HG02623 (cell line): Measurements from ENCODE around the gene CMBL.
A peak's percentile ranks its signal among the peaks of the same experiment; 100 is the strongest.
"Not testable (repeated sequence)": the region's sequence is repeated elsewhere in the genome, so short reads cannot be mapped to it uniquely, and the experiment has no call there.

Source experiments
- ATAC-seq: cut with Tn5 transposase; IDR thresholded peaks from one replicate; pipeline ENCODE4 v1.9.1; 2021; ENCODE audit warnings: moderate library complexity; ENCODE audit not compliant: unreplicated experiment

The CMBL gene

DNA sequence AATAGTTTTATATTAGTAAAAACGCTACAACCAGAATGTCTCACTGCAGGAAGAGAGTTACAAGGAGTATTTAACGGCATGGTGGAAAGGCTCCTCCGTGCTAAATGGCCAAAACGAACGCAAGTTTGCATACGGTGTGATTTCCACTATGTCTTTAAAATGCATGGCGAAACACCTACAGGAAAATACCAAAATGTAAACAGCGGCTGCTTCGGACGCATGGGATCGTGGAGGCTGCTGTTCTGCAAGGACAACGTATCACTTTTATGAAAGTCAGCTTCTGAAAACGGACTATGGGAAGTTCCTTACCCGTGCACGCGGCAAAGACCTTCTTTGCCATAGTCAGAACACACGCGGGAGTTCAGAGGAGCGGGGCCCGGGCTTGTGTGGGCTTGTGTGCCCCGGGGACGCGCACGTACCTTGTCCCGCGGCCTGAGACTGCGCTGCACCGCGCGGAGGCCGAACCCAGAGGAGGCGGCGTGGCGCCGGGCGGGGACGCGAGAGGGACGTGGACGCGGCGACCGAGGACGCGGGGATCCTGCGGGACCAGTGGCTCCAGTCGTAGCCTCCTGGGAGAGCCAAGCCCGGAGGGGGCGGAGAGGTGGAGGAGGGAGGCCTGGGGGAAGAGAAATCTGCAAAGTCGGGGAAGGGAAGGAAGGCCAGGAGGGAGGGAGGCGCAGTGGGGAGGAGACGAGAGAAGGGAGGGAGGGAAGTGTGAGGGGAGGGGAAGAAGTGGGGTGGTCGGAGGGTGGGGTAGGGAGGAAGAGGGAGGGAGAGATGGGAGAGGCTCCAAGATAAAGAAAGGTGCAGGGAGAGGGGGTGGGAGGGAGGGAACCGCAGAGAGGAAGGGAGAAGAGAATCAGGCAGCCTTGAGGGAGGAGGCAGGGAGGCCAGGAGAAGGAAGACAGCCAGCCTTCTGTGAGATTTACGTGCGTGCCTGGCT, at the start of gene CMBL:
Gene CMBL, minus strand, starts transcription at position 697 of the 943 bp plus-strand sequence. CDS start 17,140 bp downstream, outside the sequence.
- peak; percentile 66 for ATAC-seq

DNA sequence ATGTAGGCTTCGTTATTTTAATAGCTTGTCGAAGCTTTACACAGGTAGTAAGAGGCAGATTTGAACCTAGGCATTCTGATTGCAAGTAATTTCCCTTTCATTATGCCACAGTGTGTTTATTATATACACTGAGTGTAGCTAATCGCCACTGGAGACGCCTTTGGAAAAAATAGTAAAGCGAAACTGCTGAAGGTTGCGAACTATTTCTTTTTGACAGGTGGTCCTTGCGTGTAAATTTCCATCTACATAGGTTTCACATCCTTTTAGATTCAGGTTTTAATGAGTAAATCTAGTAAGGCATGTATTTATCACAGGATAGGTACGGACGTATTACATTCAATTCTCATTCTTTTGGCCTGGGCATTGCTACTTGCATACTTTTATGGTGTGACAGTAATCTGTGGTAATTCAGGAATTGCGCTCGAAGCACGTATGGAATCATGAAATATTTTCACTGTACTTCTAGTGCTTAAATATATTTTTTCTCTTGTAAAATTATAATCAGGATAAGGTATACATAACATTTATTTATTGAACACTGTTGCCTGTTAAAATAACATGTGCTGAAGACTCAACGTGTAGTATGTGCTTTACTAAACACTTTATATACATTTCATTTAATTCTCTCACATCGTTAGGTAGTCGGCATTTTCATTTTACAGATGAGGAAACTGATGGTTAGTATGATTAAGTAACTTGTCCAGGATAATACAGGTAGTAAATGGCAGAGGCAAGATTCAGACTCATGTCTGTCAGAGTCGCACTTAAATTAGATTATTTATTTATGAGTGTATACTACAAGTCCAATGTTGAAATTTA, 47.6 kb upstream of the CMBL start:
- ATAC-seq, result no peak

DNA sequence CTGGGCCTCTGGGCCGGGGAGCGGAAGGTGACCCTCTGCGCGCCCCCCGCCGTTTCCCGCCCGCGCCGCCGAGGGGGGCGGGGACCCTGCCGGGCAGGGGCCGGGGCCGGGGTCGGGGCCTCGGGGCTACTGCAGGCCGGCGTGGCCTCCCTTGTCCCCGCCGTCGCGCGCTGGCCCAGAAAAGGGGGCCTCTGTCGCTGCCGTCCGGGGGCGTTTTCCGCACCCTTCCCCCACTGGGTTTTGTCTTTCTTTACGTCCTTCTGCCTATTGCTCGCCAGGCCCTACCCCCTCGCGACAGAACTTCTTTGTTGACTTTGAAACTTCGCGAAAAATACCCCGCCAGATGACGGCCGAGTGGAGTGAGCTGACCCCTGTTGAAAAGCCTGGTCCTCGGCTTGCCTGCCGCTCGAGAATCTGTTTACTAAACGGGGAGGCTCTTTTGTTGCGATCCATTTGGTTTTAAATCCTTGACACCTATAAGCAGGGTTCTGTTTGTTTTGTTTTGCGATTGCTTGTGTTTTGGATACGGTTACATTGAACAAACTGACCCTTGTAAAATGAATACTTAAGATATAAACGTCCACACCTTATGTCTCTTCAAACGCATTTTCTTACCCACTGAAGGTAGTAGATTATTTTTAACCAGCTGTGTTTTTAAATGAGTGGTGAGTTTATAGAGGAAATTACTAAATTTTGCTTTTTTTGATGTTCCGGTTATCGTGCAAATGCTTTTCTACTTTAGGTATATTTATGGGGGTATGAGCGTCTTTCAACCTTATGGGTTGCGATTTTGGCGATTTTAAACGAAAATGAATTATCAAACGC, 46.6 kb upstream of the CMBL start:
- ATAC-seq, result peak; percentile 9

DNA sequence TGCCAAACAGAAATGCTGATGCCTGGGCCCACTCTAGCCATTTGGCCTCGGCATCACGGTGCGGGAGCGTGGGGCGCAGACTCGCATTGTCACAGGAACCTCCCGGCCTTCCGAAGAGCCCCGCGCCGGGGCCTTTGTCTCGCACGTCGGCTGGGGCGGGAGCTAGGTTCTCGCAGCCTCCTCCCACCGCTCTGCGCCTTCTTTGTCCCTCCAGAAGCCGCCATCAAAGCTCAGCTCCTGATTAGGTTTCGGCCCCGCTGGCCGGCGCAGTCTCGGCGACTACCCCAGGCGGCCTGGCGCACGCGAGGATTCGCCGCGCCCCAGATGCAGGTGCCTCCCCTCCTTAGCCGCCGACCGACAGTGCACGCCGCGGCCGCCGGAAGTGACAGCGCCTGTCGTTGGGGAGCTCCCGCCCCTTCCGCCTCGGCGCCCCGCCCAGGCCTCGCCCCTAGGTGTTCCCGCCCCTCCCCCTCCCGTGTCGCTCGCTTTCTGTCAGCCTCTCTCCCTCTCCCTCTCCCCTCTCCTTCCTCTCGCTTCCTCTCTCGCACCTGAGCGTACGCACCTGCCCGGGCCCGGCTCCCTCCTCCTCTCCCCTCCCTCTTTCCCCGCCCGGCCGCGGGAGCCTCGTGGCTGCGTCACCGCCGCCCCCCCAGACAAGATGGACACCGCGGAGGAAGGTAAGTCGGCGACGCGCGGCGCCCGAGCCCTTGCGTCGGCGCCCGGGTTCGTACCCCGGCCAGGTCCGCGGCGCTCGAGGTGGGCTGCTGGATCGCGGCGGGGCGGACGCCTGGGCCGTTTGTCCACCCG, 45.7 kb upstream of the CMBL start, which contains the start of gene MARCHF6:
Gene MARCHF6, plus strand, starts transcription at position 455 of the 807 bp plus-strand sequence. Its CDS starts 204 bp downstream, at position 659.
- ATAC-seq, result peak; percentile 83

DNA sequence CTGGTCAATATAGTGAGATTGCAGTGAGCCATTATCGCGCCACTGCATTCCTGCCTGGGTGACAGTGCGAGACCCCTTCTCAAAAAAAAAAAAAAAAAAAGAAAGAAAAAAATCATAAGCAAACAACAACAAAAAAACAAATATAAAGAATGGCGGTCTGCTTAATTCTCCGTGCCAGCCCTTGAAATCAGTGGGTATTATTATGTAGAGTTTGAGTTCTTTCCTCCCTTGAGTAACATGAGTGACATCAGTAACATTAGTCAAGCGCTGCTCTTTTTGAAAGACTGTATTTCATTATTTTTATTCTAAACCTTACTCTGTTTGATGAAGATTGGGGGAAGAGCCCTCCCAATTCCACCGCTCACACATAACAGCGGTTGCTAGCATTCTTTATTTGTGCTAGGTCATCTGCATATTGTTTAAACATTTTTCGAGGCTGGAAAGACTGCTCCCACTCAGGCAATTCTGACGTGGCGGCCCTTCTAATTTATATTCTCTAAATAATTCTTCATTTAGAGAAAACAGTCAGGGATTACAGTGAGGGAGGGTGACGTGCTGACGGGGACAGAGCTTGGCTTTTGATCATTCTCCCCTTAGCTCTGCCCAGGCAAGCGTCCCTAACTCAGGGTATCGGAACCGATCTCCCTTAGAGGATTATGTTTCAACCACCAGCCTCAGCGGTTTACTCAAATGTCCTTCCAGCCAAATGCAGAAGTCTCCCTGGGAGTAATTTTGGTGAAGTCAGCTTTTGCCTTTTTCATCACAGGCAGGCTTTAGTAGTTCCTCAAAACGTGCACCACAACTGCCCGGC, 44.9 kb upstream of the CMBL start:
- peak; percentile 18 for ATAC-seq

DNA sequence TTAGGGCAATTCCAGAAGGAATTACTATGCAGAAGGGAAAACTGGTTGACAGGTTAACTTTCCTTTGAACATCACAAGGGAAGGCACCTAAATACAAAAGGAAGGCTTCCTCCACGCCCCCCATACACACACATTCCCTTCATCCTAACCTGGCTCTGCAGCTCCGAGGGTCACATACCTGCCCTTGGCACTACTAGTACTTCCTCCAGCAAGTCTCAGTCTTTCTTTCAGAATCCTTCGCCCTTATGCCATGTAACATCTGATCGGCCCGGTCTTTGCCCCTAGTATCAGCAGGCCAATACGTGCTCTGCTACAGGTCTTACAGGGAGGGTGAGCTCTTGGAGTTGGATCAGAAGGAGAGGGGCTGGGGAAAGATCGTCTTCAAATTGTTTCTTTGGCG, 44.2 kb upstream of the CMBL start:
- no peak for ATAC-seq

DNA sequence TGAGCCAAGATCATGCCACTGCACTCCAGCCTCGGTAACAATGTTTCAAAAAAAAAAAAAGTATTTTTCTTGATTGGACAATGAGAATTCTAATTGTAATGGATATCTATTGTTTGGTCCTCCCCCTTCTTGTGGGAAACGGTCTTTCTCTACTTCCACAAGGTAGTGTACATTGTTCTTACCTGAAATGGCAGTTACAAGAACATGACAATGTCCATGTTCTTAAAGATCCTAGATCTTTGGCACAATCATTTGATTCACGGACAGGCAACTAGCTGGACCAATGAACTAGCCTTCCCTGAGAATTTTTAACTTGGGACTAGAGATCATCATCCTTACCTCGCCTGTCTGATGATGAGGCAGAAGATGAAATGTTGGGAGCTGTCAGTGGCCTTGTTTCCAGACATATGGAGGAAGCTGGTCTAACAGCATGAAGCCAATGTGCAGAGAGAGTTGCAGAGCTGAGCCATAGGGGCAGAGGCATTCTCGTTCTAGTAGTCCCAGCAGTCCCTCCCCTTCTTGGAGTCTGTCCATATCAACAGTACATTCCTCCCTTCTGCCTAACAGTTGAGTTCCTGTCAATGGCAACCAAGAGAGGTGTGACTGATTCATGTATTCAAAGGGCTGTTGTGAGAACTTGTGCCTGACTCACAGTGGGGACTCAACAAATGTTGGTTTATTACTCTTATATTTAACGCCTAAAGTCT, 43.6 kb upstream of the CMBL start:
- ATAC-seq, result no peak

DNA sequence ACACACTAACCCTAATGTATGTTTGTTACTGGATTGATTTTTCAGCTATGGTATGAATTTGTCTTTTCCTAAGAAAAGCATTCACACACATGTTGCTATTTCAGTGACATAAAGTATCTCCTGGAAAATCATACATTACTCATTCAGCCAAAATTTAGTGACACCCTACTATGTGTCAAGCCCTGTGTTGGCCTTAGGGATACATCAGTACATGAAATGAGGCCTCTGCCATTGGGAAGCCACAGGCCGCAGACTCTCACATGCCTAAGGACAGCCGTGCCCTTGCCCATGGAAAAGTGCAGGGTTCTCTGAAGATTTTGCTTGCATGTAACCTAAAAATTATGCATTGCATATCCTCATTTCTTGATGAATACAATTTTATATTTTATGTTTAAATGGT, 40.6 kb upstream of the CMBL start:
- no peak for ATAC-seq

DNA sequence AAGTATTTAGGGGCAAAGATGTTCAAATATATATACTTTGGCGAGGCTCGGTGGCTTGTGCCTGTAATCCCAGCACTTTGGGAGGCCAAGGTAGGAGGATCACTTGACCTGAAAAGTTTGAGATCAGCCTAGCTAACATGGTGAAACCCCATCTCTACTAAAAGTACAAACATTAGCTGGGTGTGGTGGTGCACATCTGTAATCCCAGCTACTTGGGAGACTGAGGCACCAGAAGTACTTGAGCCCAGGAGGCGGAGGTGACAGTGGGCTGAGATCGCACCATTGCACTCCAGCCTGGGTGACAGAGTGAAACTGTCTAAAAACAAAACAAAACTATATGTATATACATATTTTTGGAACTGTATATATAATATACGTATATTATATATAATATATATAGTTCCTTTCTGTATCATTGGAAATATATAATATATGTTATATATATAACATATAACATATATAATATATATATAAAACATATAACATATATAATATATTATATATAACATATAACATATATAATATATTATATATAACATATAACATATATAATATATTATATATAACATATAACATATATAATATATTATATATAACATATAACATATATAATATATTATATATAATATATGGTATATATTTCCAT, 36.9 kb upstream of the CMBL start:
- ATAC-seq, result not testable (repeated sequence)

DNA sequence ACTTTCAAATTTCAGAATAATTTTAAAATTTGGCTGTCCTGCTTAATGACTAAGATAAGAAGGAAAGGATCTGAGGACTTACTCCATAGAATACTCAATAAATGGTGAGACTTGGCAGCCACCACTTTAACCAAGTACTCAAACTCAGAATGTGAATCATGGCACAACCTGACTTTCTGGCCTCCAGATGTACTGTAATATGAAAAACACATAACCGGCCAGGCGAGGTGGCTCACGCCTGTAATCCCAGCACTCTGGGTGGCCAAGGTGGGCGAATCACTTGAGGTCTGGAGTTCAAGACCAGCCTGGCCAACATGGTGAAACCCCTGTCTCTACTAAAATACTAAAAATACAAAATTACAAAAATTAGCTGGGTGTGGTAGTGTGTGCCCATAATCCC, 35.8 kb upstream of the CMBL start:
- ATAC-seq, result no peak

DNA sequence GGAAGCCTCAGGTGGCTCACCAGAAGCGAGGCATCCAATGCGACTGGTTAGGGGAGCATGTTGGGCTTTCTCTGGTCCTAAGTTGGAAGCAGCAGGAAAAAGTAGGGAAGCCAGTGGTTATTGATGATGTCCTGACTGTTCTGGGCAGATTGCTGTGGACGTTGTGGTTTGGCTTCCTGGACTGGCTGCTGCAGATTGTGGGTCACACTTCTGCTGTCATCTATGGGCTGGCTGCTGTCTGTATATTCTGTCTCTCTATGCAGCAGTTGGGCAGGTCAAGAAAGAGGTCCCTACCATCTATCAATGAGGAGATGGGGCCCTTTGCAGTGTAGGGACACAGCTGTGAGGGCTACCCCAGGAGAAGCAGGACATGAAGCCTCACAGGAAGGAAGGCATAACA, 32.3 kb upstream of the CMBL start:
- ATAC-seq, result no peak

DNA sequence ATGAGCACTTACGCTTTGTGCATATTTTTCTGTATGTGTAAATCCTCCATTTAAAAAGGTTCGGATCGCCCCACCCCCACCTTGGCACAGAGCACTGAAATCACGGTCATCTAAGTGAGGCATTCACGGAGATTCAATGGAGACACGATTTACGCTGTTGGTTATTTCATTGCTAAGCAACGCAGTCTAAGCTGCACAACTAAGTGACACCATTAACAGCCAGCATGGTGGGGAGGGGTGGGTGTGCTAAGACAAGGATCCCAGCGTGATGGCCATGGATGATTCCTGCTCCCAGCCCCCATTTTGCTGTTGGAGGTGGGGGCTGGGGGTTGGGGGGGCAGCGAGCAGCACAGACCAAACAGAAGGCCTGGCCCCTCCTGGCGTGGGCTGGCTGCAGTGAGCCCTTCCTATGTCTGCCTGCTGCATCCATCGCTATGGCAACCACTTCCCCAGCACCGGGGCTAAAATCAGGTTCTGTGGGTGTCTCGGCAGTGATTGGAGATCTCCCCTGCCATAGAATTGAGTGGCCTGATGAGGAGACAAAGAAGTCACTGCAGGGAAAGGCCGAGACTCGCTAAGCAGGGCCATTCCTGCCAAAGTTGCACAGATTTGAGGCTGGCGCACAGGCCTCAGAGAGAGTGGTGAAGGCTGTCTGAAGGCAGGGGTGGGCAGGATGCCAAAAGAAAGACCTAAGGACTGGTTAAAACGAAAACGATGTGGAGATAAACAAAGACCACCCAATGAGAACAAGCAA, 31.5 kb upstream of the CMBL start:
- ATAC-seq, result no peak

DNA sequence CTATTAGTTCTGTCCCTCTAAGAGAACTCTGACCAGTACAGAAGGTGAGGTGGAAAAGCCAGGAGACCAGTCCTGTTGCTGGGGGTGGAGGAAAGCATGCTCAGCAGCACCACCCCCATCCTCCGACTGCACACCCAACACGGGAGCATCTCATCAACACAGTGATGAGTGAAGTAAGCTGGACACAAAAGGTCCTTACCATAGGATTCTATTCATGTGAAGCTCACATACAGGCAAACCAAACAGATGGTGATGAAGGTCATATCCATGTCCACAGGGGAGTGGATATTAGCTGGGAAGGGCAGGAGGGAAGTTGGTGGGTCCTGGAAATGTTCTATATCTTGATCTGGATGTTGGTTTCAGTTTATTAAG, 31.0 kb upstream of the CMBL start:
- ATAC-seq, result no peak

DNA sequence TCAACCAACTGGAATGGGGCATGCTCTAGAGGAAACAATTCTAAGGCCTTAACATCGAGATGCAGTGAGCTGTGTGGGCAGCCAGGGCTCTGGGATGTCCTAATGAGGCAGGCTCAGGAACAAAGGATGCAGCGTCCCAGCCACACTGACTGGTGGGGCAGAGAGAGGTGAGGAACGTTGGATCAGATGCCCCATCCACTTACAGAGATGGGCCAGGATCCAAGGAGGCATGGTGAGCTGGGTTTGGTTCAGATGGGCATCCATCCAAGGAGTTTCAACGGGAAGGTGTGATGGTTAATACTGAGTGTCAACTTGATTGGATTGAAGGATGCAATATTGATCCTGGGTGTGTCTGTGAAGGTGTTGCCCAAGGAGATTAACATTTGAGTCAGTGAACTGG, 30.3 kb upstream of the CMBL start:
- no peak for ATAC-seq

DNA sequence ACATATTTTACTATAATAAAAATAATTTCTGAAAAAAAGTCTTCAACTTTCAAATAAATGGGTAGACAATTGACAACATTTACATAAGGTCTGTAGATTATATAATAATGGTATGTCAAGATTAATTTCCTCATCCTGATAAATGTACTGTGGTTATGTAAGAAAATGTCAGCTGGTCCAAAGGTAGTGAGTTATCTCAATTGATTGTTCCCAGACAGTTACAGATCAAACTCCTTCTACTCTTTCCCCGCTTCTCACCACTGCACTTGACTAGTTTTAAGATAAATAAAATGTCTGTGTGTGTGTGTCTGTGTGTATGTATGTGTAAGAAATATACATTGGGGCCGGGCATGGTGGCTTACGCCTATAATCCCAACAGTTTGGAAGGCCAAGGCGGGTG, 29.4 kb upstream of the CMBL start:
- no peak for ATAC-seq

DNA sequence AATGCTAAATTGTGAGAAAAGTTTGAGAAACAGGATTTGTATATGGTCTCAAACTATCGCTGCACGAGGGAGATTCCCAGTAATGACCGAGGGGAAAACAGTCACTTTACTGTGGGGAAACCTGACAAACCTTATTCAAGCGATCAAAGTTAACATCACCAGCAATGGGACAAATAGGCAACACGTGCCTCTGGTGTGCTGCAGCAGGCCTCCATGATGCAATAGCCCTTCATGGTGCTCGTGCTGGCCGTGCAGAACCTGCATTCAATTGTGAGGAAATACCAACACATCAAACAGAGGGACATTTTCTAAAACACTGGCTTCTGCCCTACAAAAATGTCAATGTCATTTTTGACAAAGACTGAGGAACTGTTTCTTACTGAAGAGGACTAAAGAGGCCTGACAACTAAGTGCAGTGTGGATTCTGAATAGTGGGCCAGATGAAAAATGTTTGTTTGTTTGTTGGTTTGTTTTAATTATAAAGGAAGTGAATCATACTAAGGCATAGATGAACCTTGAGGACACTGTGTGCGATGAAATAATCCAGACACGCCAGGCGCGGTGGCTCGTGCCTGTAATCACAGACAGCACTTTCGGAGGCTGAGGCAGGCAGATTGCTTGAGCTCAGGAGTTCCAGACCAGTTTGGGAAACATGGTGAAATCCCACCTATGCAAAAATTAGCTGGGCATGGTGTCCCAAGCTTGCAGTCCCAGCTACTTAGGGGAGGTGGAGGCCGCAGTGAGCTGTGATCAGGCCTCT, 28.2 kb upstream of the CMBL start:
- no peak for ATAC-seq

DNA sequence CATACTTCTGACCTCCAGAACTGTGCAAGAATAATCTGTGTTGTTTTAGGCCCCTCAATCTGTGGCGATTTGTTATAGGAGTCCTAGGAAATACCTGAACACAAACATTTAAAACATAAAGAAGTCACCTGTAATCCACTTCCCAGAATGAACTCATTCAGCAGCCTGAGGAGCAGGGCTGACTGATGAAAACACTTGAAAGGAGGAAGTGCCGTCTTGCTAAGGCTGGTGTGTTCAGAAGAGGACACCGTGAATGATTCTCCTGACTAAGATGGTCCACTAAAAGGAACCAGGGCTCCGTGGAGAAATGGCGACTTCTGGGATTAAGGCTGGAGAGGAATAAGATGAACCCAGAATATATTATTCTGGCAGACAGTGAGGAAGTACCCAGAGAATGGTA, 27.1 kb upstream of the CMBL start:
- no peak for ATAC-seq
